Keratinocyte (primary cell): ENCODE data around the gene GPM6B. TPM values are rescaled to one million over a fixed set of nuclear protein-coding genes. Genes with fewer than 3 reads are reported as not detected.

Source experiments
- DNase-seq: peaks from one replicate; pipeline ENCODE4 v3.0.0-alpha.2; 2011; ENCODE audit warnings: low read depth, missing footprints, low spot score
- FAIRE-seq: peaks from 2 replicates; lab custom pipeline; 2011; peaks lifted over from hg19 to GRCh38; lab: Jason Lieb, UNC
- H2AFZ ChIP-seq: 2 replicates; pipeline ENCODE4 v1.6.0; 2012; ENCODE audit warnings: low read length, control low read depth, inconsistent platforms; ENCODE audit not compliant: control insufficient read depth
- H3K27ac ChIP-seq: 2 replicates; pipeline ENCODE4 v1.5.1; 2011; ENCODE audit warnings: low read length; ENCODE audit not compliant: control insufficient read depth, insufficient read depth
- H3K27me3 ChIP-seq: 3 replicates; pipeline ENCODE4 v1.6.0; 2011; ENCODE audit warnings: low read length; ENCODE audit not compliant: control insufficient read depth, insufficient read depth; ENCODE audit errors: extremely low read depth
- H3K36me3 ChIP-seq, 2 experiments: 2 replicates in 1 of 2; 3 replicates in 1 of 2; pipeline ENCODE4 v1.5.1; 2011; ENCODE audit warnings: low read length in 2 of 2, mild to moderate bottlenecking in 1 of 2; ENCODE audit not compliant: control insufficient read depth in 2 of 2, insufficient read depth in 2 of 2; ENCODE audit errors: extremely low read depth in 1 of 2
- H3K4me1 ChIP-seq: 3 replicates; pipeline ENCODE4 v1.5.1; 2011; ENCODE audit warnings: low read length; ENCODE audit not compliant: control insufficient read depth, insufficient read depth; ENCODE audit errors: extremely low read depth
- H3K4me2 ChIP-seq: 3 replicates; pipeline ENCODE4 v1.6.0; 2011; ENCODE audit warnings: low read depth, low read length; ENCODE audit not compliant: control insufficient read depth, insufficient read depth; ENCODE audit errors: extremely low read depth
- H3K4me3 ChIP-seq, 3 experiments: fragments of 200-600 bp in 1 of 3; sonication (generic) in 1 of 3; 2 replicates in 2 of 3; 3 replicates in 1 of 3; pipeline ENCODE4 v1.5.1; 2011 to 2016; ENCODE audit warnings: low read length in 3 of 3, mild to moderate bottlenecking in 3 of 3, control low read depth in 2 of 3, inconsistent platforms in 1 of 3, low read depth in 1 of 3, mixed read lengths in 1 of 3, mixed run types in 1 of 3, moderate library complexity in 1 of 3; ENCODE audit not compliant: control insufficient read depth in 2 of 3, insufficient read depth in 2 of 3; ENCODE audit errors: extremely low read depth in 1 of 3
- H3K79me2 ChIP-seq: 2 replicates; pipeline ENCODE4 v1.6.0; 2012; ENCODE audit warnings: low read length; ENCODE audit not compliant: control insufficient read depth, insufficient read depth
- H3K9ac ChIP-seq: 3 replicates; pipeline ENCODE4 v1.6.0; 2011; ENCODE audit warnings: low read length; ENCODE audit not compliant: control insufficient read depth, insufficient read depth; ENCODE audit errors: extremely low read depth
- H3K9me1 ChIP-seq: 3 replicates; pipeline ENCODE4 v1.6.0; 2011; ENCODE audit warnings: low read length; ENCODE audit not compliant: control insufficient read depth, insufficient read depth; ENCODE audit errors: extremely low read depth
- H3K9me3 ChIP-seq: 2 replicates; pipeline ENCODE4 v1.5.1; 2012; ENCODE audit warnings: low read depth, low read length; ENCODE audit not compliant: control insufficient read depth
- H4K20me1 ChIP-seq: 3 replicates; pipeline ENCODE4 v1.6.0; 2011; ENCODE audit warnings: low read length; ENCODE audit not compliant: control insufficient read depth, insufficient read depth; ENCODE audit errors: extremely low read depth
- CTCF ChIP-seq, 3 experiments: IDR thresholded peaks in 1 of 3; conservative IDR thresholded peaks in 1 of 3; optimal IDR thresholded peaks in 1 of 3; 2 replicates in 2 of 3; 3 replicates in 1 of 3; pipeline versions ENCODE3 to v1.5.1; 2011; ENCODE audit warnings: low read length in 3 of 3, mild to moderate bottlenecking in 3 of 3, moderate library complexity in 2 of 3, control low read depth in 1 of 3, inconsistent platforms in 1 of 3; ENCODE audit not compliant: insufficient read depth in 2 of 3; ENCODE audit errors: extremely low read depth in 1 of 3
- EZH2 ChIP-seq: IDR thresholded peaks from one replicate; pipeline ENCODE4 v1.6.1; 2012; ENCODE audit warnings: inconsistent platforms, mild to moderate bottlenecking, low read length, moderate library complexity
- dilution Hi-C: fragments of 300-500 bp; cut with MboI; formaldehyde crosslinking; loops from one replicate; pipeline ENCODE4 v1.7.0; 2020; ENCODE audit warnings: low sequenced_read_pairs; ENCODE audit not compliant: extremely low pct_ligation_motif_present
- polyA minus RNA-seq, 3 experiments: library from RNA; depleted of rRNA, polyadenylated mRNA; stranded (reverse); fragments of >200 nt; gene quantifications; 1 replicate in 1 of 3; 2 replicates in 1 of 3; 3 replicates in 1 of 3; pipeline ENCODE4 v1.2.3, GENCODE V29; 2011
- polyA plus RNA-seq, 5 experiments: library from polyadenylated mRNA; depleted of rRNA in 3 of 5; stranded (reverse) in 3 of 5; stranded (forward) in 1 of 5; unstranded in 1 of 5; fragments of >200 nt; gene quantifications; 1 replicate in 1 of 5; 2 replicates in 3 of 5; 3 replicates in 1 of 5; pipeline versions ENCODE4 v1.2.1 to v1.2.3, GENCODE V29; 2011 to 2012; ENCODE audit warnings: missing spikeins in 2 of 5, low read depth in 1 of 5, low replicate concordance in 1 of 5

The GPM6B gene
- polyA plus RNA-seq (0.09 to 0.35 TPM (median 0.26 TPM) in 3 replicates), polyA minus RNA-seq (0.16 to 0.20 TPM in 2 of 3 replicates, not detected in the other)
- 0.06 TPM for polyA plus RNA-seq (2011; ENCODE audit: low read depth)
- 0.18 and 0.27 TPM in 2 replicates for polyA plus RNA-seq (2011; cell fraction: cytosol; rRNA removed)
- 0.12 and 0.66 TPM in 2 replicates for polyA plus RNA-seq (2011; cell fraction: nucleus; rRNA removed)
- 0.11 and 0.79 TPM in 2 replicates for polyA plus RNA-seq (2012; ENCODE audit: low replicate concordance)
- not detected for polyA minus RNA-seq (2011; cell fraction: cytosol; rRNA and poly(A)+ RNA removed)
- 0.53 TPM in 1 of 2 replicates, not detected in the other for polyA minus RNA-seq (2011; cell fraction: nucleus; rRNA and poly(A)+ RNA removed)

GRCh38 chrX:13816643-13817627 is at the start of gene GPM6B:
Gene GPM6B (minus strand): TSS chrX:13817093. CDS start chrX:13816904, 189 bp downstream.
- Histone ChIP-seq H2AFZ (no peak within 1 kb of the TSS), H3K9me3 (no peaks in the 10 kb centered on the region), H3K79me2 (no peaks in the 10 kb centered on the region), H3K9me1 (no peaks in the 10 kb centered on the region), H4K20me1 (no peaks in the 10 kb centered on the region), H3K27me3 (peaks cover 32% of the 10 kb centered on the region), H3K27ac (no peak within 1 kb of the TSS), H3K36me3 (no peaks in the 10 kb centered on the region), H3K4me1 (no peaks in the 10 kb centered on the region), H3K4me3 (no peak within 1 kb of the TSS), H3K4me2 (no peak within 1 kb of the TSS), H3K9ac (no peak within 1 kb of the TSS)
- FAIRE-seq = no peak
- dilution Hi-C loops = no loop called here
- no peak for TF ChIP-seq EZH2
- no peak for TF ChIP-seq CTCF (optimal IDR thresholded peaks at IDR 0.05 in 1 of 3, IDR thresholded peaks at IDR 0.05 in 1 of 3, conservative IDR thresholded peaks at IDR 0.05 in 1 of 3; ENCODE audit: extremely low read depth in 1 of 3, insufficient read depth in 2 of 3, low read length in 3 of 3)
- DNase-seq = no peak

GRCh38 chrX:13864264-13864663 is 47.4 kb upstream of the GPM6B start:
- dilution Hi-C loops = no loop called here
- no peak overlapping the region for H3K4me2 ChIP-seq

More at GRCh38 chrX:13864264-13864663, 47.4 kb upstream of the GPM6B start:
- Histone ChIP-seq H3K4me3 (no peak overlapping the region), H3K9ac (no peak overlapping the region), H3K79me2 (no peaks in the 10 kb centered on the region), H3K9me1 (no peaks in the 10 kb centered on the region), H3K9me3 (no peaks in the 10 kb centered on the region), H3K4me1 (no peaks in the 10 kb centered on the region), H2AFZ (no peak overlapping the region), H4K20me1 (no peaks in the 10 kb centered on the region), H3K27ac (no peak overlapping the region), H3K36me3 (no peaks in the 10 kb centered on the region), H3K27me3 (peaks cover 12% of the 10 kb centered on the region)
- no peak for FAIRE-seq
- TF ChIP-seq CTCF (optimal IDR thresholded peaks at IDR 0.05 in 1 of 3, IDR thresholded peaks at IDR 0.05 in 1 of 3, conservative IDR thresholded peaks at IDR 0.05 in 1 of 3; ENCODE audit: extremely low read depth in 1 of 3, insufficient read depth in 2 of 3, low read length in 3 of 3) (no peak), EZH2 (no peak)
- DNase-seq = no peak
